Caco-2 (cell line): ENCODE results near the gene IDNK. TPM values are rescaled to one million over a fixed set of nuclear protein-coding genes. Genes with fewer than 3 reads are reported as not detected.
A peak's percentile ranks its signal among the peaks of the same experiment; 100 is the strongest.

ENCODE experiments used
- Bru-seq: library from RNA; stranded (reverse); fragments of 400-500 nt; gene quantifications from one replicate; lab custom pipeline; 2021; lab: Mats Ljungman, UMichigan
- BruChase-seq, 2 experiments: library from RNA; stranded (reverse); fragments of 400-500 nt; gene quantifications; one replicate each; lab custom pipeline; 2021; lab: Mats Ljungman, UMichigan
- BruUV-seq: library from RNA; stranded (reverse); fragments of 400-500 nt; replicated peaks from 2 replicates; lab custom pipeline; 2021; lab: Mats Ljungman, UMichigan
- CTCF ChIA-PET: fragments of 300-600 bp; sonication (Branson Sonifier 250); formaldehyde crosslinking; loops from one replicate; lab custom pipeline; 2022; ENCODE audit warnings: antibody characterized with exemption; lab: Charles Lee
- POLR2A ChIA-PET: fragments of 300-600 bp; sonication (Branson Sonifier 250); formaldehyde crosslinking; loops from one replicate; lab custom pipeline; 2022; ENCODE audit warnings: antibody characterized with exemption; lab: Charles Lee
- DNase-seq, 2 experiments: peaks; one replicate each; pipeline versions ENCODE4 v3.0.0 to v3.0.0-alpha.2; 2020 to 2022
- H3K27me3 ChIP-seq: replicated peaks from 2 replicates; pipeline ENCODE4 v1.6.0; 2011; ENCODE audit warnings: low read length; ENCODE audit not compliant: control insufficient read depth, insufficient read depth
- H3K36me3 ChIP-seq: 2 replicates; pipeline ENCODE4 v1.5.1; 2011; ENCODE audit warnings: low read length; ENCODE audit not compliant: control insufficient read depth, insufficient read depth
- H3K4me1 ChIP-seq: fragments of 250-450 bp; sonication (Bioruptor Pico); 2 replicates; pipeline ENCODE4 v1.5.1; 2020; ENCODE audit warnings: mild to moderate bottlenecking
- H3K4me3 ChIP-seq: 2 replicates; pipeline ENCODE4 v1.5.1; 2011; ENCODE audit warnings: low read depth, mild to moderate bottlenecking, control low read depth, low read length
- H3K9me3 ChIP-seq: fragments of 250-450 bp; sonication (Bioruptor Pico); 2 replicates; pipeline ENCODE4 v1.5.1; 2020; ENCODE audit warnings: mild to moderate bottlenecking, moderate library complexity
- H3K27ac Mint-ChIP-seq: one replicate; pipeline ENCODE4 v1.8.0; 2022; ENCODE audit warnings: mixed read lengths; ENCODE audit not compliant: unreplicated experiment
- H3K27me3 Mint-ChIP-seq: one replicate; pipeline ENCODE4 v1.8.0; 2022; ENCODE audit warnings: mixed read lengths; ENCODE audit not compliant: insufficient read depth, unreplicated experiment
- H3K36me3 Mint-ChIP-seq: one replicate; pipeline ENCODE4 v1.8.0; 2022; ENCODE audit warnings: mild to moderate bottlenecking, mixed read lengths; ENCODE audit not compliant: insufficient read depth, unreplicated experiment
- H3K4me1 Mint-ChIP-seq: one replicate; pipeline ENCODE4 v1.8.0; 2022; ENCODE audit warnings: low read depth, mixed read lengths; ENCODE audit not compliant: unreplicated experiment
- H3K4me3 Mint-ChIP-seq: one replicate; pipeline ENCODE4 v1.8.0; 2022; ENCODE audit warnings: mild to moderate bottlenecking, moderate library complexity, mixed read lengths; ENCODE audit not compliant: unreplicated experiment
- H3K9me3 Mint-ChIP-seq: one replicate; pipeline ENCODE4 v1.8.0; 2022; ENCODE audit warnings: mixed read lengths; ENCODE audit not compliant: unreplicated experiment
- intact Hi-C: fragments of 100-400 bp; cut with micrococcal nuclease; formaldehyde crosslinking; loops from one replicate; pipeline ENCODE4 v1.10.0; 2022; ENCODE audit not compliant: unreplicated experiment
- long read RNA-seq: library from polyadenylated mRNA; stranded (forward); transcript quantifications from one replicate; pipeline ENCODE4 v2.0.0, GENCODE V29; 2022
- total RNA-seq: library from RNA; stranded (reverse); gene quantifications from 2 replicates; pipeline ENCODE4 v1.2.3, GENCODE V29; 2022
- TF ChIP-seq, protein P1 (sequence below), 2 experiments: fragments of 200-600 bp in 1 of 2; IDR thresholded peaks; 1 replicate in 1 of 2; 2 replicates in 1 of 2; pipeline versions ENCODE4 v1.5.1 to v1.8.0; 2011 to 2022; ENCODE audit warnings: antibody characterized with exemption in 1 of 2, control low read depth in 1 of 2, inconsistent platforms in 1 of 2, low read depth in 1 of 2, low read length in 1 of 2, mild to moderate bottlenecking in 1 of 2, moderate library complexity in 1 of 2; ENCODE audit not compliant: insufficient read depth in 1 of 2, severe bottlenecking in 1 of 2, unreplicated experiment in 1 of 2

Gene IDNK
- total RNA-seq (4.3 and 5.1 TPM in 2 replicates), Bru-seq, nascent RNA (percentile 59 among the genes with signal in this experiment), BruChase-seq, experiment 1, labeled RNA remaining after a 2-hour chase (percentile 40 among the genes with signal in this experiment), BruChase-seq, experiment 2, labeled RNA remaining after a 6-hour chase (percentile 36 among the genes with signal in this experiment)
- long read RNA-seq, partial matches to known transcripts = 0 of 9 reads
- long read RNA-seq, other reads (novel, unspliced or antisense) = 3 of 9 reads

DNA sequence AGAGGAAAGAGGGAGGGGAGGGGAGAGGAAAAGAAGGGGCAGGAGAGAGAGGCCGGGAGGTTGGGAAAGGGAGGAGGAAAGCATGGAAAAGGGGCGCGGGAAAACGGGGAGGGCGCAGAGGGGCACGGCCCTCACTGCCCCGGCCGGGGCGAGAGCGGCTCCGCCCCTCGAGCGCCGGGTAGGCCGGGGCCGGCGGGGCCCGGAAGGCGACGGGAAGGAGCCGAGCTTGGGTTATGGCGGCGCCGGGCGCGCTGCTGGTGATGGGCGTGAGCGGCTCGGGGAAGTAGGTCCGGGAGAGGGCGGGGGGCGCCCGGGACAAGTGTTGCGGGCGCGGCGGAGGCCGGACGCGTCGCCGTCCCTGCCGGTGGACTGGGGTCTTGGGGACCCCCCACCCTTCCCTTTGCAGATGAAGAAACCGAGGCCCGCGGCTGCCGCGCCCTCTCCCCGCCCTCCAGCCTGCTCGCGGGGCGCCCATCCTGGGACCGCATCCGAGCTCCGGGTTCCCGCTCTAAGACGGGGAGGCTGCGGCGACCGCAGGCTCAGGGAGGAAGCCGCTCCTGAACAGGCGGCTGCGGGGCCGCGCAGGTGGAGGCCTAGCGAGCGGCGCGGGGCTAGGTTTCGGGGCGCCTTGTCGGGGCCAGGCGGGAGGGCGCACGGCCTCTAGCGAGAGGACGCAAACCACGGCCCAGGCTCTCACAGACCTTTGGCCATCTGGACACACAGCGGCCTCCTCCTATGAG lies at the start of gene IDNK:
Gene IDNK, plus strand, starts transcription at position 205 of the 740 bp plus-strand sequence. Its CDS starts 29 bp downstream, at position 234.
- Histone ChIP-seq H3K27me3 (no peaks in the 10 kb centered on the region), H3K4me3 (peak within 1 kb of the TSS; percentile 65), H3K36me3 (no peaks in the 10 kb centered on the region), H3K4me1 (peaks cover 14% of the 10 kb centered on the region), H3K9me3 (no peaks in the 10 kb centered on the region)
- intact Hi-C loops = loop anchor here (1.0 to 10.0 kb wide), 2 partner anchors 14 to 302 kb away; partner anchors contain the start of gene KIF27
- ChIA-PET CTCF (no interaction called here), POLR2A (interaction anchor here (0.6 kb wide), 1 partner anchor 9 kb away, joined by 3 read pairs; no protein-coding TSS in a partner anchor)
- H3K9me3 Mint-ChIP-seq = no peaks in the 10 kb centered on the region
- H3K4me1 Mint-ChIP-seq = peaks cover 20% of the 10 kb centered on the region
- TSS peak; percentile 40 for BruUV-seq
- peak within 1 kb of the TSS; percentile 84 for H3K4me3 Mint-ChIP-seq
- TF ChIP-seq, protein P1, sequence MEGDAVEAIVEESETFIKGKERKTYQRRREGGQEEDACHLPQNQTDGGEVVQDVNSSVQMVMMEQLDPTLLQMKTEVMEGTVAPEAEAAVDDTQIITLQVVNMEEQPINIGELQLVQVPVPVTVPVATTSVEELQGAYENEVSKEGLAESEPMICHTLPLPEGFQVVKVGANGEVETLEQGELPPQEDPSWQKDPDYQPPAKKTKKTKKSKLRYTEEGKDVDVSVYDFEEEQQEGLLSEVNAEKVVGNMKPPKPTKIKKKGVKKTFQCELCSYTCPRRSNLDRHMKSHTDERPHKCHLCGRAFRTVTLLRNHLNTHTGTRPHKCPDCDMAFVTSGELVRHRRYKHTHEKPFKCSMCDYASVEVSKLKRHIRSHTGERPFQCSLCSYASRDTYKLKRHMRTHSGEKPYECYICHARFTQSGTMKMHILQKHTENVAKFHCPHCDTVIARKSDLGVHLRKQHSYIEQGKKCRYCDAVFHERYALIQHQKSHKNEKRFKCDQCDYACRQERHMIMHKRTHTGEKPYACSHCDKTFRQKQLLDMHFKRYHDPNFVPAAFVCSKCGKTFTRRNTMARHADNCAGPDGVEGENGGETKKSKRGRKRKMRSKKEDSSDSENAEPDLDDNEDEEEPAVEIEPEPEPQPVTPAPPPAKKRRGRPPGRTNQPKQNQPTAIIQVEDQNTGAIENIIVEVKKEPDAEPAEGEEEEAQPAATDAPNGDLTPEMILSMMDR (IDR thresholded peaks at IDR 0.05; ENCODE audit: insufficient read depth in 1 of 2, low read depth in 1 of 2, low read length in 1 of 2, severe bottlenecking in 1 of 2, unreplicated experiment in 1 of 2) = no peak
- peaks cover 13% of the 10 kb centered on the region for H3K36me3 Mint-ChIP-seq
- H3K27me3 Mint-ChIP-seq = no peaks in the 10 kb centered on the region
- DNase-seq = peak; percentile 59 to 77
- H3K27ac Mint-ChIP-seq = peak within 1 kb of the TSS; percentile 83

DNA sequence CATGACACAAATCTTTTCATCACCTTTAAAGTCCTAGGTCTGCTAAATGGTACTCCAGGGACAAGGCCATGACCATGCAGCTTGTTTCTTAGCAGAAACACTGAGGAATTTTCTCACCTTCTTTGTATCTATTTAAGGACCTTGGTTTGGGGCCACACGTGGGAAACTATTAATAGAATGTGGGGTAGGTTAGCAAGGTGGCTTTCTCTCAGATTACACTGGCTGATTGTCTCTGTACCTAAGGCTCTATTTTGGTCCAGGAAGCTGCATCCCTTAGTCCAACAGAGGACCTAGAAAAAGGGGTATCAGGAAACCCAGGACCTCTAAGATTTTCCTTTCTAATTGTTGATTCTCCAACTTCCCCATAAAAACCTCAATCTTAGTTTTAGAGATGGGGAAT lies 48.5 kb upstream of the IDNK start:
- TF ChIP-seq, protein P1 (IDR thresholded peaks at IDR 0.05; ENCODE audit: insufficient read depth in 1 of 2, low read depth in 1 of 2, low read length in 1 of 2, severe bottlenecking in 1 of 2, unreplicated experiment in 1 of 2) = no peak
- no peaks in the 10 kb centered on the region for H3K9me3 Mint-ChIP-seq
- no TSS peak for BruUV-seq
- H3K4me3 ChIP-seq = no peak overlapping the region
- ChIA-PET CTCF (no interaction called here), POLR2A (no interaction called here)
- no peaks in the 10 kb centered on the region for H3K27me3 Mint-ChIP-seq
- H3K4me3 Mint-ChIP-seq = no peak overlapping the region
- no peak for DNase-seq
- no peak overlapping the region for H3K27ac Mint-ChIP-seq
- H3K36me3 ChIP-seq = no peaks in the 10 kb centered on the region
- intact Hi-C loops = no loop called here
- H3K27me3 ChIP-seq = no peaks in the 10 kb centered on the region
- H3K9me3 ChIP-seq = no peaks in the 10 kb centered on the region
- H3K4me1 Mint-ChIP-seq = no peaks in the 10 kb centered on the region
- no peaks in the 10 kb centered on the region for H3K4me1 ChIP-seq
- H3K36me3 Mint-ChIP-seq = no peaks in the 10 kb centered on the region

DNA sequence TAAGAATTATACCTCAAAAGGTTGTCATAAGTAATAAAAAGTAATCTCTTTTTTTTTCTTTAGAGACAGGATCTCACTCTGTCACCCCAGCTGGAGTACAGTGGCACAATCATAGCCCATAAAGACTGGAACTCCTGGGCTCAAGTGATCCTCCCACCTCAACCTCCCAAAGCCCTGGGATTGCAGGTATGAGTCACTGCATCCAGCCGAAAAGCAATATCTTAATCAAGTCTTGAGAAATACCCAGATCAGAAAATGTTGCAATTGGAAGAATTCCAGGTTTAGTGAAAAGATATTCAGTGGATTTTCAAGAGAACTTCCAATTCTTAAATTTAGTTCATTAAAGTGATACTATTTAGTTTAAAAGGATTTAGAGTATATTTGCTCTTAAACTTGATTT lies 40.9 kb upstream of the IDNK start:
- H3K36me3 Mint-ChIP-seq = no peaks in the 10 kb centered on the region
- no peak overlapping the region for H3K4me3 ChIP-seq
- DNase-seq = no peak
- BruUV-seq = no TSS peak
- no peaks in the 10 kb centered on the region for H3K27me3 Mint-ChIP-seq
- H3K9me3 ChIP-seq = no peaks in the 10 kb centered on the region
- intact Hi-C loops = no loop called here
- no peaks in the 10 kb centered on the region for H3K4me1 Mint-ChIP-seq
- no peak overlapping the region for H3K27ac Mint-ChIP-seq
- TF ChIP-seq, protein P1 (IDR thresholded peaks at IDR 0.05; ENCODE audit: insufficient read depth in 1 of 2, low read depth in 1 of 2, low read length in 1 of 2, severe bottlenecking in 1 of 2, unreplicated experiment in 1 of 2) = no peak
- H3K4me3 Mint-ChIP-seq = no peak overlapping the region
- H3K36me3 ChIP-seq = no peaks in the 10 kb centered on the region
- ChIA-PET CTCF (no interaction called here), POLR2A (no interaction called here)
- no peaks in the 10 kb centered on the region for H3K4me1 ChIP-seq
- no peaks in the 10 kb centered on the region for H3K27me3 ChIP-seq
- no peaks in the 10 kb centered on the region for H3K9me3 Mint-ChIP-seq
